Measurements from ENCODE around the gene FAM50A.
"Not testable (repeated sequence)": the region's sequence is repeated elsewhere in the genome, so short reads cannot be mapped to it uniquely, and the experiment has no call there.

Gene FAM50A

GRCh38 chrX:154399527-154400368, 44.2 kb upstream of the FAM50A start:
- peaks cover 42% of the 10 kb centered on the region for H3K36me3 ChIP-seq
- H3K4me1 ChIP-seq (ENCODE audit: control insufficient read depth in 1 of 2, insufficient read depth in 1 of 2, low read depth in 1 of 2, low read length in 1 of 2) = peaks cover 16 to 21% of the 10 kb centered on the region in 2 experiments
- TF ChIP-seq, protein P1, sequence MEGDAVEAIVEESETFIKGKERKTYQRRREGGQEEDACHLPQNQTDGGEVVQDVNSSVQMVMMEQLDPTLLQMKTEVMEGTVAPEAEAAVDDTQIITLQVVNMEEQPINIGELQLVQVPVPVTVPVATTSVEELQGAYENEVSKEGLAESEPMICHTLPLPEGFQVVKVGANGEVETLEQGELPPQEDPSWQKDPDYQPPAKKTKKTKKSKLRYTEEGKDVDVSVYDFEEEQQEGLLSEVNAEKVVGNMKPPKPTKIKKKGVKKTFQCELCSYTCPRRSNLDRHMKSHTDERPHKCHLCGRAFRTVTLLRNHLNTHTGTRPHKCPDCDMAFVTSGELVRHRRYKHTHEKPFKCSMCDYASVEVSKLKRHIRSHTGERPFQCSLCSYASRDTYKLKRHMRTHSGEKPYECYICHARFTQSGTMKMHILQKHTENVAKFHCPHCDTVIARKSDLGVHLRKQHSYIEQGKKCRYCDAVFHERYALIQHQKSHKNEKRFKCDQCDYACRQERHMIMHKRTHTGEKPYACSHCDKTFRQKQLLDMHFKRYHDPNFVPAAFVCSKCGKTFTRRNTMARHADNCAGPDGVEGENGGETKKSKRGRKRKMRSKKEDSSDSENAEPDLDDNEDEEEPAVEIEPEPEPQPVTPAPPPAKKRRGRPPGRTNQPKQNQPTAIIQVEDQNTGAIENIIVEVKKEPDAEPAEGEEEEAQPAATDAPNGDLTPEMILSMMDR (IDR thresholded peaks at IDR 0.05) = no peak
- no peaks in the 10 kb centered on the region for H3K9me3 ChIP-seq
- no peaks in the 10 kb centered on the region for H3K27me3 ChIP-seq
- peak overlapping the region; percentile 70 to 78 for H3K4me3 ChIP-seq (ENCODE audit: low read depth in 1 of 2, low read length in 1 of 2)
- H3K27ac ChIP-seq = peak overlapping the region; percentile 96

DNA sequence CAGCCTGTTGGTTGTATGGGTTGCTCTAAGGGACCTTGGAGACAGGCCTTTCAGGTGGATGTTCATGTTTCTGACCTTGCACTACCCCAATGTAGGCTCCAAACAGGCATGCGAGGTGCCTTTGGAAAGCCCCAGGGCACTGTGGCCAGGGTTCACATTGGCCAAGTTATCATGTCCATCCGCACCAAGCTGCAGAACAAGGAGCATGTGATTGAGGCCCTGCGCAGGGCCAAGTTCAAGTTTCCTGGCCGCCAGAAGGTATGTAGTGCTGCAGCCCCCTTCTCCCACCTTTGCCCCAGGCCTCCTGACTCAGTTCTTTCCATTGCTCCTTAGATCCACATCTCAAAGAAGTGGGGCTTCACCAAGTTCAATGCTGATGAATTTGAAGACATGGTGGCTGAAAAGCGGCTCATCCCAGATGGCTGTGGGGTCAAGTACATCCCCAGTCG, 43.5 kb upstream of the FAM50A start:
- H3K27me3 ChIP-seq; H3K4me3 ChIP-seq (ENCODE audit: low read depth in 1 of 2, low read length in 1 of 2); H3K9me3 ChIP-seq: not testable (repeated sequence)
- Histone ChIP-seq H3K36me3 (peaks cover 48% of the 10 kb centered on the region), H3K4me1 (ENCODE audit: control insufficient read depth in 1 of 2, insufficient read depth in 1 of 2, low read depth in 1 of 2, low read length in 1 of 2) (peaks cover 16 to 21% of the 10 kb centered on the region in 2 experiments), H3K27ac (peak overlapping the region; percentile 55)

GRCh38 chrX:154401045-154401799, 42.7 kb upstream of the FAM50A start:
- no peak overlapping the region for H3K4me3 ChIP-seq (ENCODE audit: low read depth in 1 of 2, low read length in 1 of 2)
- TF ChIP-seq, protein P1 (IDR thresholded peaks at IDR 0.05) = no peak
- H3K27me3 ChIP-seq = no peaks in the 10 kb centered on the region
- no peaks in the 10 kb centered on the region for H3K9me3 ChIP-seq
- H3K27ac ChIP-seq = peak overlapping the region; percentile 55
- H3K36me3 ChIP-seq = peaks cover 49% of the 10 kb centered on the region
- H3K4me1 ChIP-seq (ENCODE audit: control insufficient read depth in 1 of 2, insufficient read depth in 1 of 2, low read depth in 1 of 2, low read length in 1 of 2) = peaks cover 16 to 21% of the 10 kb centered on the region in 2 experiments

DNA sequence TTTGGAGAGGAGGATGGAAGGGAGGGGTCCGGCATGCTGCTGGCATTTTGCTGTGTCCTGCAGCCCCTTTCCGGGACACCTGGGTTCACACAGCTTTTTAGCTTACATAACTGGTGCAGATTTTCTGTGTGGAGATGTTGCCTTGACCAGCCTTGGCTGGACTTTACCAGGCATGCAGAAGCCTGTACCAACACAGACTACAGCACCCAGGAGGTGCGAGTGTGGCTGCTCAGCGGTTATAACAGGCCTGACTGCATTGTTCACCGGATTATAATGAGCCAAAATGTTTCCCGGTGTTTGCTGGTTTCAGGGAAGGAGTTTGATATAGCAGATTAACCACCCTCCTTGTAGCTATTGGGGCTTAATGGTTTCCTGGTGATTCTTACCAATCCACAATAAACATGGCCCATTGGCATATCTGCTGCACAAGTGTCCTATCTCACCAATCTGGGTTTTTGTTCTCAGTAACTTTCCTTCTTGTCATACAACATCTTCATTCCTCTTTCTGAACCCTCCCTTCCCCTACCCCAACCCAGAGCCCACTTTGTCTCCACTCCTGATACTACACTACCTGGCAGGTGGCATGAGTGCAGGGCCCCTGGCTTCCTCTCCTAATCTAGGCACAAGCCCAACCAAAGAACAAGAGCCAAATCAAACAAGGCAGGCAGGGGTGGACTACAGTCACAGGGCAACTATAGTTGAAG, 41.9 kb upstream of the FAM50A start:
- no peaks in the 10 kb centered on the region for H3K9me3 ChIP-seq
- H3K4me1 ChIP-seq (ENCODE audit: control insufficient read depth in 1 of 2, insufficient read depth in 1 of 2, low read depth in 1 of 2, low read length in 1 of 2) = peaks cover 13 to 18% of the 10 kb centered on the region in 2 experiments

GRCh38 chrX:154402622-154403127, 41.3 kb upstream of the FAM50A start:
- H3K4me3 ChIP-seq (ENCODE audit: low read depth in 1 of 2, low read length in 1 of 2) = no peak overlapping the region
- H3K36me3 ChIP-seq = peaks cover 49% of the 10 kb centered on the region
- H3K27ac ChIP-seq = peak overlapping the region; percentile 55
- TF ChIP-seq, protein P1 (IDR thresholded peaks at IDR 0.05) = no peak
- H3K27me3 ChIP-seq = no peaks in the 10 kb centered on the region
- H3K9me3 ChIP-seq = no peaks in the 10 kb centered on the region
- H3K4me1 ChIP-seq (ENCODE audit: control insufficient read depth in 1 of 2, insufficient read depth in 1 of 2, low read depth in 1 of 2, low read length in 1 of 2) = peaks cover 9 to 16% of the 10 kb centered on the region in 2 experiments

More for the DNA sequence above, 41.9 kb upstream of the FAM50A start:
- H3K27me3 ChIP-seq = no peaks in the 10 kb centered on the region
- peak overlapping the region; percentile 55 for H3K27ac ChIP-seq
- TF ChIP-seq, protein P1 (IDR thresholded peaks at IDR 0.05) = no peak
- H3K4me3 ChIP-seq (ENCODE audit: low read depth in 1 of 2, low read length in 1 of 2) = no peak overlapping the region
- peaks cover 49% of the 10 kb centered on the region for H3K36me3 ChIP-seq
